Activated CD8-positive, alpha-beta memory T cell treated with anti-CD3 and anti-CD28 coated beads for 48 hours (primary cell): ENCODE results near the gene BRME1.
"Not testable (repeated sequence)": the region's sequence is repeated elsewhere in the genome, so short reads cannot be mapped to it uniquely, and the experiment has no call there.

Experiments used
- DNase-seq, 3 experiments: peaks; one replicate each; pipeline ENCODE4 v3.0.0-alpha.2; 2020; ENCODE audit warnings: low read depth in 2 of 3, low spot score in 2 of 3

BRME1 gene

GRCh38 chr19:13926715-13927114 is 20.8 kb upstream of the BRME1 start:
- DNase-seq, result no peak

- no peak for DNase-seq
These were observed 20.1 kb upstream of the BRME1 start for GRCh38 chr19:13926010-13926409.

- DNase-seq, result no peak
These were observed 17.5 kb upstream of the BRME1 start for GRCh38 chr19:13923194-13923987.

- not testable (repeated sequence) for DNase-seq
These were observed 16.2 kb upstream of the BRME1 start for GRCh38 chr19:13922118-13922517.

- DNase-seq, result no peak
These were observed 15.2 kb upstream of the BRME1 start for GRCh38 chr19:13920940-13921747.

GRCh38 chr19:13920524-13920923 is 14.6 kb upstream of the BRME1 start:
- DNase-seq, result no peak

GRCh38 chr19:13918726-13919411 is 13.0 kb upstream of the BRME1 start:
- DNase-seq, result no peak

- DNase-seq, result no peak
These were observed 12.0 kb upstream of the BRME1 start for GRCh38 chr19:13917888-13918406.

GRCh38 chr19:13914777-13915176 is 8.9 kb upstream of the BRME1 start:
- no peak for DNase-seq

- DNase-seq, result no peak
These were observed 7.4 kb upstream of the BRME1 start for GRCh38 chr19:13913352-13913751.

- no peak for DNase-seq
These were observed 3.5 kb upstream of the BRME1 start for GRCh38 chr19:13909430-13909829.

- DNase-seq, result no peak
These were observed 2.8 kb upstream of the BRME1 start for GRCh38 chr19:13908674-13909073.

GRCh38 chr19:13906910-13907309 is 993 bp upstream of the BRME1 start:
- no peak for DNase-seq

- peak in 1 of 3 experiments; percentile 25 for DNase-seq
These were observed 596 bp upstream of the BRME1 start for GRCh38 chr19:13906521-13906904.

- no peak for DNase-seq
These were observed 2.8 kb downstream of the BRME1 start for GRCh38 chr19:13902993-13903555.

- DNase-seq, result no peak
These were observed 5.9 kb downstream of the BRME1 start for GRCh38 chr19:13899912-13900584.

GRCh38 chr19:13899393-13899792 is 6.5 kb downstream of the BRME1 start:
- DNase-seq, result no peak

- no peak for DNase-seq
These were observed 9.7 kb downstream of the BRME1 start for GRCh38 chr19:13896227-13896626.

GRCh38 chr19:13894552-13894951 is 11.4 kb downstream of the BRME1 start:
- DNase-seq, result no peak

GRCh38 chr19:13892870-13893269 is 13.0 kb downstream of the BRME1 start:
- no peak for DNase-seq

- no peak for DNase-seq
These were observed 15.8 kb downstream of the BRME1 start for GRCh38 chr19:13890136-13890535.
